HL-60 (cell line): ENCODE measurements around the gene LRMDA.

ENCODE experiments used
- CTCF ChIP-seq: IDR thresholded peaks from one replicate; pipeline ENCODE4 v1.5.1; 2011; ENCODE audit warnings: low read length, control low read depth, inconsistent platforms; ENCODE audit not compliant: insufficient read depth
- GABPA ChIP-seq: IDR thresholded peaks from 2 replicates; pipeline ENCODE4 v1.6.1; 2012; ENCODE audit warnings: low read depth
- POLR2AphosphoS5 ChIP-seq: IDR thresholded peaks from 2 replicates; pipeline ENCODE4 v1.6.1; 2012; ENCODE audit warnings: low read depth
- REST ChIP-seq: IDR thresholded peaks from 2 replicates; pipeline ENCODE4 v1.6.1; 2012; ENCODE audit warnings: low read depth; ENCODE audit not compliant: insufficient replicate concordance

- TF ChIP-seq CTCF (no peak), REST (no peak), GABPA (no peak), POLR2AphosphoS5 (no peak)
These were observed 144.5 kb downstream of the LRMDA start for GRCh38 chr10:75575940-75576339.
